K562 (cell line): ENCODE results near the gene GMPR. TPM values are rescaled to one million over a fixed set of nuclear protein-coding genes. Genes with fewer than 3 reads are reported as not detected.

Experiments
- FOXK2 ChIP-seq, 2 experiments: fragments of 450-650 bp; IDR thresholded peaks in 1 of 2; conservative IDR thresholded peaks in 1 of 2; 2 replicates each; pipeline ENCODE4 v1.6.1; 2016; ENCODE audit warnings: low read depth in 2 of 2, mild to moderate bottlenecking in 1 of 2
- GTF2F1 ChIP-seq: IDR thresholded peaks from 2 replicates; pipeline ENCODE4 v1.6.1; 2011; ENCODE audit warnings: low read depth, low read length, improper control_type of control experiment
- HMGN3 ChIP-seq: IDR thresholded peaks from 2 replicates; pipeline ENCODE4 v1.6.1; 2011; ENCODE audit warnings: borderline replicate concordance, low read depth, mild to moderate bottlenecking, mixed read lengths, low read length; ENCODE audit not compliant: insufficient read length; ENCODE audit errors: extremely low read depth
- KLF16 ChIP-seq: IDR thresholded peaks from 2 replicates; pipeline ENCODE4 v1.6.1; 2016; ENCODE audit warnings: antibody characterized with exemption
- MED1 ChIP-seq: sonication (generic); formaldehyde crosslinking; IDR thresholded peaks from 2 replicates; pipeline ENCODE4 v1.8.1; 2023; ENCODE audit warnings: missing genetic modification reagents, borderline replicate concordance
- MYC ChIP-seq, 2 experiments: fragments of 250-450 bp in 1 of 2; sonication (Bioruptor Pico) in 1 of 2; IDR thresholded peaks; 2 replicates each; pipeline versions ENCODE4 v1.5.1 to v1.6.1; 2012 to 2021; ENCODE audit warnings: low read depth in 2 of 2, borderline replicate concordance in 1 of 2, improper control_type of control experiment in 1 of 2, low read length in 1 of 2, mild to moderate bottlenecking in 1 of 2, moderate library complexity in 1 of 2
- NFE2L1 ChIP-seq: fragments of 450-650 bp; IDR thresholded peaks from 2 replicates; pipeline ENCODE4 v1.6.1; 2016; ENCODE audit warnings: missing genetic modification characterization, low read depth, mild to moderate bottlenecking, missing compliant biosample characterization, moderate library complexity, borderline replicate concordance
- NR2C1 ChIP-seq, 2 experiments: fragments of 450-650 bp; IDR thresholded peaks; 2 replicates each; pipeline ENCODE4 v1.6.1; 2017; ENCODE audit warnings: mild to moderate bottlenecking in 2 of 2, antibody characterized with exemption in 1 of 2, inconsistent platforms in 1 of 2, missing compliant biosample characterization in 1 of 2, missing genetic modification characterization in 1 of 2
- RUNX1 ChIP-seq: sonication (generic); IDR thresholded peaks from 2 replicates; pipeline ENCODE4 v1.6.1; 2016; ENCODE audit warnings: antibody characterized with exemption, low read depth
- SIN3A ChIP-seq, 2 experiments: fragments of 150-350 bp in 1 of 2; IDR thresholded peaks; 2 replicates each; pipeline ENCODE4 v1.6.1; 2011 to 2016; ENCODE audit warnings: borderline replicate concordance in 2 of 2, low read depth in 2 of 2, low read length in 2 of 2, mild to moderate bottlenecking in 2 of 2, moderate library complexity in 2 of 2; ENCODE audit not compliant: control insufficient read depth in 1 of 2
- SMAD4 ChIP-seq: fragments of 250-450 bp; sonication (Bioruptor Pico); conservative IDR thresholded peaks from 2 replicates; pipeline ENCODE4 v1.8.0; 2021; ENCODE audit warnings: inconsistent platforms, mild to moderate bottlenecking, moderate library complexity
- ZBTB40 ChIP-seq, 2 experiments: fragments of 450-650 bp in 1 of 2; sonication (generic) in 1 of 2; formaldehyde crosslinking in 1 of 2; IDR thresholded peaks; 2 replicates each; pipeline versions ENCODE4 v1.7.1 to v1.9.0; 2016 to 2022; ENCODE audit warnings: inconsistent platforms in 1 of 2, mild to moderate bottlenecking in 1 of 2, missing genetic modification reagents in 1 of 2
- ZNF174 ChIP-seq: fragments of 250-450 bp; sonication (Bioruptor Pico); IDR thresholded peaks from 2 replicates; pipeline ENCODE4 v1.4.0; 2020; ENCODE audit warnings: mild to moderate bottlenecking
- ZNF785 ChIP-seq: fragments of 250-450 bp; sonication (Bioruptor Pico); IDR thresholded peaks from 2 replicates; pipeline ENCODE4 v1.4.0; 2020; ENCODE audit warnings: mild to moderate bottlenecking
- polyA plus RNA-seq, 8 experiments: library from polyadenylated mRNA; depleted of rRNA in 4 of 8; stranded (reverse) in 5 of 8; unstranded in 3 of 8; fragments of >200 nt; fragmentation: Nextera tagmentation in 2 of 8; fragmentation: Illumina TruSeq in 1 of 8; extraction: Ambion mirVana in 2 of 8; extraction: Trizol in 1 of 8; gene quantifications; 2 replicates each; pipeline versions ENCODE4 v1.2.1 to v1.2.3, GENCODE V29; 2011 to 2014; ENCODE audit warnings: inconsistent platforms in 1 of 8, missing spikeins in 1 of 8
- total RNA-seq, 7 experiments: library from RNA; depleted of rRNA in 6 of 7; stranded (reverse); fragments of >200 nt in 6 of 7; fragmentation: Illumina TruSeq in 2 of 7; extraction: Trizol in 2 of 7; gene quantifications; 2 replicates each; pipeline versions ENCODE4 v1.2.1 to v1.2.3, GENCODE V29; 2011 to 2021; ENCODE audit warnings: low replicate concordance in 1 of 7

GMPR gene
- total and polyA plus RNA-seq, 9 of the 15 experiments (the other 6 are each of a cell fraction or from before 2014, with no cell fraction given) = 34.6 to 83.7 (median 49.8) TPM

GRCh38 chr6:16331384-16332174 lies 93.2 kb downstream of the GMPR start (continued):
- TF ChIP-seq ZBTB40 (IDR thresholded peaks at IDR 0.05) (0 out of 2 replicates have a peak, but pooled peaks have one; percentile 7), ZBTB40 (CRISPR knock-in tag; IDR thresholded peaks at IDR 0.05) (no peak), HMGN3 (no peak), MED1 (CRISPR knock-in tag) (no peak), ZNF785 (no peak), SMAD4 (CRISPR knock-in tag) (no peak), RUNX1 (no peak), GTF2F1 (no peak), MYC (IDR thresholded peaks at IDR 0.05; ENCODE audit: low read depth, low read length) (peak; percentile 27; the same call in 1 of the 2 replicates), MYC (CRISPR knock-in tag; IDR thresholded peaks at IDR 0.05; ENCODE audit: borderline replicate concordance, low read depth) (no peak), ZNF174 (no peak), FOXK2 (conservative IDR thresholded peaks at IDR 0.05 in 1 of 2, IDR thresholded peaks at IDR 0.05 in 1 of 2; ENCODE audit: low read depth in 2 of 2) (no peak), NFE2L1 (tag) (no peak), NR2C1 (IDR thresholded peaks at IDR 0.05) (0 out of 2 replicates have a peak, but pooled peaks have one; percentile 8), NR2C1 (tag; IDR thresholded peaks at IDR 0.05) (no peak), KLF16 (peak; percentile 58), SIN3A (IDR thresholded peaks at IDR 0.05; ENCODE audit: borderline replicate concordance in 2 of 2, control insufficient read depth in 1 of 2, low read depth in 2 of 2, low read length in 2 of 2) (no peak)
